Activated naive CD4-positive, alpha-beta T cell treated with anti-CD3 and anti-CD28 coated beads, Interleukin-2, amount 10 ng/mL, durations not matched to agents 7 days and 5 days (primary cell): ENCODE results near the gene MDM2.
"Not testable (repeated sequence)": the region's sequence is repeated elsewhere in the genome, so short reads cannot be mapped to it uniquely, and the experiment has no call there.

Experiments
- CTCF ChIA-PET: fragments of 350-600 bp; sonication (Branson Sonifier 250); formaldehyde crosslinking; loops from one replicate; lab custom pipeline; 2021; ENCODE audit warnings: antibody characterized with exemption; lab: Charles Lee
- DNase-seq: peaks from one replicate; pipeline ENCODE4 v3.0.0-alpha.2; 2020
- H3K27ac Mint-ChIP-seq: one replicate; pipeline ENCODE4 v1.8.0; 2021; ENCODE audit warnings: mild to moderate bottlenecking, moderate library complexity, mixed read lengths
- H3K27me3 Mint-ChIP-seq: one replicate; pipeline ENCODE4 v1.8.0; 2021; ENCODE audit warnings: mild to moderate bottlenecking, mixed read lengths
- H3K36me3 Mint-ChIP-seq: one replicate; pipeline ENCODE4 v1.8.0; 2021; ENCODE audit warnings: mixed read lengths
- H3K4me1 Mint-ChIP-seq: one replicate; pipeline ENCODE4 v1.8.0; 2021; ENCODE audit warnings: mixed read lengths
- H3K4me3 Mint-ChIP-seq: one replicate; pipeline ENCODE4 v1.8.0; 2021; ENCODE audit warnings: mild to moderate bottlenecking, moderate library complexity, mixed read lengths
- H3K9me3 Mint-ChIP-seq: one replicate; pipeline ENCODE4 v1.8.0; 2021; ENCODE audit warnings: mixed read lengths

Gene MDM2

DNA sequence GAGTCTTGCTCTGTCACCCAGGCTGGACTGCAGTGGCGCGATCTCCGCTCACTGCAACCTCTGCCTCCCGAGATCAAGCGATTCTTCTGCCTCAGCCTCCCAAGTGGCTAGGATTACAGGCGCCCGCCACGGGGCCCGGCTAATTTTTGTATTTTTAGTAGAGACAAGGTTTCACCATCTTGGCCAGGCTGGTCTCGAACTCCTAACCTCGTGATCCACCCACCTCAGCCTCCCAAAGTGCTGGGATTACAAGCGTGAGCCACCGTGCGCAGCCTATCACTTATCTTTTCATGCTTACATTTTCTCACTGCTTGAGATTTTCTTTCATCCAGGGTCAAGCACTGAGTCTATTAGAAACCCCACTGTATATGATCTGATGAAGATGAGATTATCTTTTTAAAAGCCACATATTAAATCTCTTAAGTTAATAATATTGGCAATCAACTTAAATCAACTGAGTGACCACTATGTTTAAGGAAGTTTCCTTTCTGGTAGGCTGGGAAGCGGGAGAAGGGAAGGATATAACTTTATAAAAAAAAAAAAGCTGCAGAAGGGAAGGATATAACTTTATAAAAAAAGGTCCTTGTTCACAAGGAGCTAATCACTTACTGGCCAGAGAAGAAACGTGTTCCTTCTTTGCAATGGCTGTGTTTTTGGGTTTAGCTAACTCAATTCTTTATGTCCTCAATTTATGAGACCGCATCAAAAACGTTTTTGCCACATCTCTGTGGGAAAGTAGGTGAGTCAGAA lies 1.3 kb upstream of the MDM2 start:
- H3K4me1 Mint-ChIP-seq: peaks cover 40% of the 10 kb centered on the region
- H3K27ac Mint-ChIP-seq: peak overlapping the region; percentile 100
- H3K9me3 Mint-ChIP-seq: no peaks in the 10 kb centered on the region
- no peak for DNase-seq
- CTCF ChIA-PET: interaction anchor here (1.8 kb wide), 1 partner anchor 11 kb away, joined by 4 read pairs; no protein-coding TSS in a partner anchor
- H3K36me3 Mint-ChIP-seq: peaks cover 30% of the 10 kb centered on the region
- no peaks in the 10 kb centered on the region for H3K27me3 Mint-ChIP-seq
- H3K4me3 Mint-ChIP-seq: peak overlapping the region; percentile 97

DNA sequence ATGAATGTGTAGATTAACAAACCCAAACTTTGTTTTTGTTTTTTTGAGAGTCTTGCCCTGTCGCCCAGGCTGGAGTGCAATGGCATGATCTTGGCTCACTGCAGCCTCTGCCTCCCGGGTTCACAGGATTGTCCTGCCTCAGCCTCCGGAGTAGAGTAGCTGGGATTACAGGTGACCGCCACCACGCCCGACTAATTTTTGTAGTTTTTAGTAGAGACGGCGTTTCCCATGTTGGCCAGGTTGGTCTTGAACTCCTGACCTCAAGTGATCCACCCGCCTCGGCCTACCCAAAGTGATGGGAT lies 752 bp upstream of the MDM2 start:
- Mint-ChIP-seq H3K27ac (peak overlapping the region; percentile 100), H3K4me3 (peak overlapping the region; percentile 97), H3K36me3 (peaks cover 31% of the 10 kb centered on the region), H3K4me1 (peaks cover 38% of the 10 kb centered on the region)
- H3K27me3 Mint-ChIP-seq, H3K9me3 Mint-ChIP-seq, DNase-seq: not testable (repeated sequence)
- CTCF ChIA-PET: interaction anchor here (0.9 to 1.8 kb wide), 6 partner anchors 9 to 473 kb away, joined by 3 to 8 read pairs (median 3); no protein-coding TSS in a partner anchor

DNA sequence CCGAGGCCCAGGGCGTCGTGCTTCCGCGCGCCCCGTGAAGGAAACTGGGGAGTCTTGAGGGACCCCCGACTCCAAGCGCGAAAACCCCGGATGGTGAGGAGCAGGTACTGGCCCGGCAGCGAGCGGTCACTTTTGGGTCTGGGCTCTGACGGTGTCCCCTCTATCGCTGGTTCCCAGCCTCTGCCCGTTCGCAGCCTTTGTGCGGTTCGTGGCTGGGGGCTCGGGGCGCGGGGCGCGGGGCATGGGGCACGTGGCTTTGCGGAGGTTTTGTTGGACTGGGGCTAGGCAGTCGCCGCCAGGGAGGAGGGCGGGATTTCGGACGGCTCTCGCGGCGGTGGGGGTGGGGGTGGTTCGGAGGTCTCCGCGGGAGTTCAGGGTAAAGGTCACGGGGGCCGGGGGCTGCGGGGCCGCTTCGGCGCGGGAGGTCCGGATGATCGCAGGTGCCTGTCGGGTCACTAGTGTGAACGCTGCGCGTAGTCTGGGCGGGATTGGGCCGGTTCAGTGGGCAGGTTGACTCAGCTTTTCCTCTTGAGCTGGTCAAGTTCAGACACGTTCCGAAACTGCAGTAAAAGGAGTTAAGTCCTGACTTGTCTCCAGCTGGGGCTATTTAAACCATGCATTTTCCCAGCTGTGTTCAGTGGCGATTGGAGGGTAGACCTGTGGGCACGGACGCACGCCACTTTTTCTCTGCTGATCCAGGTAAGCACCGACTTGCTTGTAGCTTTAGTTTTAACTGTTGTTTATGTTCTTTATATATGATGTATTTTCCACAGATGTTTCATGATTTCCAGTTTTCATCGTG lies 612 bp downstream of the MDM2 start:
- peaks cover 51% of the 10 kb centered on the region for H3K4me1 Mint-ChIP-seq
- CTCF ChIA-PET: interaction anchor here (0.8 to 1.8 kb wide), 10 partner anchors 8 to 366 kb away, joined by 3 to 8 read pairs (median 3); no protein-coding TSS in a partner anchor

DNA sequence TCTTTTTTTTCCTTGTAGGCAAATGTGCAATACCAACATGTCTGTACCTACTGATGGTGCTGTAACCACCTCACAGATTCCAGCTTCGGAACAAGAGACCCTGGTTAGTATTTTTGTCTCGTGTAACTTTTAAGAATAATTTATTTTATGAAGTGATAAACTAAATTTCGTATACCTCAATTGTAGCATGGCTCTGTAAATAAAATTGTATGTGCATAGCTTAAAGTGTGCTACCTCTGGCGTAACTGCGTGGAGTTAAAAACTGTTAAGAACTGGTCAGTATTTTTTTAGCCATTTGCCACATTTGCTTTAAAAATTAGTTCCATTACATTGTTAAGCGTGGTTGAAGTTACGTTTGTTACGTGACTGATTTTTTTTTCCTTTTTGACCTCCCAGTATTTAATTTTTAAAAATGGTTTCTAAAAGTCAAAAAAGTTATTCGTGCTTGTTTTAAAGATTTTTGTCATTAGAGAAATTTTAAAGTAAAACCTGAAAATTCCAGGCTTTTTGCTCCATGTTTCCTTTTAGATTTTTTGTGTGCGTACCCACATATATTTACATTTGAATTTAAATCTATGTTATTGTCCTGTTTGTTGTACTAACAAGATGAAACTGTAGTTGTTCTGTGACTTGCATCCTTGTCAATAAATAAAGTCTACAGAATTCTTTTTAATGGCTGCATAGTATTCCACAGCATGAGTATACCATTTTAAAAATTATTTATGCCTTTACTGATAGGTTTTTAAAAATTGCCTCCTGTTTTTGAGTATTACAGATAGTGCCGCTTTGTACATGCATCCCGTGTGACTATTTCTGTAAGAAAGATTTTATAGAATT lies 1.4 kb downstream of the MDM2 start:
- Mint-ChIP-seq H3K27ac (peak overlapping the region; percentile 100), H3K4me3 (peak overlapping the region; percentile 97), H3K4me1 (peaks cover 57% of the 10 kb centered on the region), H3K9me3 (no peaks in the 10 kb centered on the region), H3K36me3 (peaks cover 50% of the 10 kb centered on the region), H3K27me3 (no peaks in the 10 kb centered on the region)
- no peak for DNase-seq
- CTCF ChIA-PET: interaction anchor here (0.8 to 1.8 kb wide), 5 partner anchors 9 to 28 kb away, joined by 3 to 8 read pairs (median 4); no protein-coding TSS in a partner anchor

More for the DNA sequence above, 612 bp downstream of the MDM2 start:
- Mint-ChIP-seq H3K27me3 (no peaks in the 10 kb centered on the region), H3K36me3 (peaks cover 44% of the 10 kb centered on the region), H3K27ac (peak overlapping the region; percentile 100), H3K4me3 (peak overlapping the region; percentile 97), H3K9me3 (no peaks in the 10 kb centered on the region)
- peak; percentile 70 for DNase-seq

DNA sequence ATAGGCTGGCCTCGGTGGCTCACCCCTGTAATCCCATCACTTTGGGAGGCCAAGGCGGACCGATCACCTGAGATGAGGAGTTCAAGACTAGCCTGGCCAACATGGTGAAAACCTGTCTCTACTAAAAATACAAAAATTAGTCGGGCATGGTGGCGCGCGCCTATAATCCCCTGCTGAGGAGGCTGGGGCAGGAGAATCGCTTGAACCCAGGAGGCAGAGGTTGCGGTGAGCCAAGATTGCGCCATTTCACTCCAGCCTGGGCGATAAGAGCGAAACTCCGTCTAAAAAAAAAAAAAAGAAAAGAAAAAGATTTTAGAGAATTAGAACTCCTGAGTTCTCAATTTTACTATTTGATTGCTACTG lies 2.0 kb downstream of the MDM2 start:
- H3K4me3 Mint-ChIP-seq: peak overlapping the region; percentile 97
- H3K9me3 Mint-ChIP-seq: not testable (repeated sequence)
- peaks cover 63% of the 10 kb centered on the region for H3K4me1 Mint-ChIP-seq

DNA sequence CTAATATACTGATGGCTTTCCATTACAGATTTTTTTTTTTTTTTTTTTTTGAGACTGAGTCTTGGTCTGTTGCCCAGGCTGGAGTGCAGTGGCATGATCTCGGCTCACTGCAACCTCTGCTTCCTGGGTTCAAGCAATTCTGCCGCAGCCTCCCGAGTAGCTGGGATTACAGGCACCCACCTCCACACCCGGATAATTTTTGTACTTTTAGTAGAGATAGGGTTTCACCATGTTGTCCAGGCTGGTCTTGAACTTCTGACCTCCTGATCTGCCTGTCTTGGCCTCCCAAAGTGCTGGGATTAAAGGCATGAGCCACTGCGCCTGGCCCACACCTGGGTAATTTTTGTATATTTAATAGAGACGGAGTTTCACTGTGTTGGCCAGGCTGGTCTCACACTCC lies 3.6 kb downstream of the MDM2 start:
- not testable (repeated sequence) for H3K9me3 Mint-ChIP-seq, H3K27me3 Mint-ChIP-seq, H3K27ac Mint-ChIP-seq, DNase-seq
- Mint-ChIP-seq H3K4me1 (peaks cover 62% of the 10 kb centered on the region), H3K4me3 (peak overlapping the region; percentile 21), H3K36me3 (peaks cover 59% of the 10 kb centered on the region)
- CTCF ChIA-PET: interaction anchor here (0.6 to 1.0 kb wide), 3 partner anchors 9 to 347 kb away, joined by 3 read pairs; no protein-coding TSS in a partner anchor

More for the DNA sequence above, 2.0 kb downstream of the MDM2 start:
- Mint-ChIP-seq H3K36me3 (peaks cover 54% of the 10 kb centered on the region), H3K27ac (peak overlapping the region; percentile 100)
- DNase-seq, CTCF ChIA-PET, H3K27me3 Mint-ChIP-seq: not testable (repeated sequence)

DNA sequence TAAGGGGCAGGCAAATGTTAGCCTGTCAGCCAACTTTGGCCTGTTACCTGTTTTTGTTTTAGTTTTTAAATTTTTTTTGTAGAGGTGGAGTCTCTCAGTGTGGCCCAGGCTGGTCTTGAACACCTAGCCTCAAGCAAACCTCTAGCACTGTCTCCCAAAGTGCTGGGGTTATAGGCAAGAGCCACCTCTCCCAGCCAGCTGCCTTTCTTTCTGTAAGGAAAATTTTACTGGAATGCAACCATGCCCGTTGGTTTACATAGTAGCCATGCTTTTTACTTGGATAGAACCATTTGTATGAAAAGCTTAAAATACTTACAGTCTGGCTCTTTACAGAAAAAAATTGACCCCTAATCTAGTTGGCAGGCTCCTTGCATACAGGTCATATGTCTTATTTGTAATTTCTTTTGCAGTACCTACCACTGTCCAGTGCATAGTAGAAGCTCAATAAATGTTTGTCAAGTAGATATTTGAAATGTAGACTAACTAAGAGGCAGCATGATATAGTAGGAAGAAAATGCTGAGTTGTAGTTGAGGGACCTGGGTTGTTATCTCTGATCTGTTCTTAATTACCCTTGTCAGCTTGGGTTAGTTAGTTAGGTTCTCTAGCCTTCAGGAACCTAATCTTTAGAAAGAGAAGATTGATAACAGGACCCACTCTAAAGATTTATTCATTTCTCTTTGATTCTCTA lies 4.7 kb downstream of the MDM2 start:
- no peaks in the 10 kb centered on the region for H3K9me3 Mint-ChIP-seq
- H3K27ac Mint-ChIP-seq: peak overlapping the region; percentile 58
- H3K36me3 Mint-ChIP-seq: peaks cover 64% of the 10 kb centered on the region
- H3K4me3 Mint-ChIP-seq: peak overlapping the region; percentile 49
- CTCF ChIA-PET: interaction anchor here (0.6 to 6.5 kb wide), 4 partner anchors 9 to 21 kb away, joined by 3 to 33 read pairs (median 4); no protein-coding TSS in a partner anchor
- peaks cover 59% of the 10 kb centered on the region for H3K4me1 Mint-ChIP-seq
- no peak for DNase-seq
- H3K27me3 Mint-ChIP-seq: no peaks in the 10 kb centered on the region

DNA sequence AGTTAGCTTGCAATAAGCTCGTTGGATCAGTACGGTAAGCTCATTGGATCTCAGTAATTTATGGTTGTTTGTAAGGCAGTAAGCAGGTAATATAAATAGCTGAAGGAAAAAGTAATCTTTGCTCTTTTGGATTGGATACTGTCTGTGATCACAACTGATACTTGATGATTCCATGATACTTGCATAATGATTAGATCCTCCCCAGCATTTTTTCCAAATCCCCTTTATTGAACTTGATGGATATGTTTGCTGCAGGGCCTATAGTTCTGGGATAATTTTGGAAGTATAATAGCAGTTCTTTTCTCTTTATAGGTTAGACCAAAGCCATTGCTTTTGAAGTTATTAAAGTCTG lies 5.2 kb downstream of the MDM2 start:
- H3K9me3 Mint-ChIP-seq: no peaks in the 10 kb centered on the region
- no peak overlapping the region for H3K27ac Mint-ChIP-seq
- peaks cover 62% of the 10 kb centered on the region for H3K36me3 Mint-ChIP-seq
- DNase-seq: no peak
- no peaks in the 10 kb centered on the region for H3K27me3 Mint-ChIP-seq
- peaks cover 59% of the 10 kb centered on the region for H3K4me1 Mint-ChIP-seq
- CTCF ChIA-PET: interaction anchor here (1.3 to 6.5 kb wide), 2 partner anchors 18 to 21 kb away, joined by 4 to 33 read pairs; no protein-coding TSS in a partner anchor
- H3K4me3 Mint-ChIP-seq: peak overlapping the region; percentile 49

DNA sequence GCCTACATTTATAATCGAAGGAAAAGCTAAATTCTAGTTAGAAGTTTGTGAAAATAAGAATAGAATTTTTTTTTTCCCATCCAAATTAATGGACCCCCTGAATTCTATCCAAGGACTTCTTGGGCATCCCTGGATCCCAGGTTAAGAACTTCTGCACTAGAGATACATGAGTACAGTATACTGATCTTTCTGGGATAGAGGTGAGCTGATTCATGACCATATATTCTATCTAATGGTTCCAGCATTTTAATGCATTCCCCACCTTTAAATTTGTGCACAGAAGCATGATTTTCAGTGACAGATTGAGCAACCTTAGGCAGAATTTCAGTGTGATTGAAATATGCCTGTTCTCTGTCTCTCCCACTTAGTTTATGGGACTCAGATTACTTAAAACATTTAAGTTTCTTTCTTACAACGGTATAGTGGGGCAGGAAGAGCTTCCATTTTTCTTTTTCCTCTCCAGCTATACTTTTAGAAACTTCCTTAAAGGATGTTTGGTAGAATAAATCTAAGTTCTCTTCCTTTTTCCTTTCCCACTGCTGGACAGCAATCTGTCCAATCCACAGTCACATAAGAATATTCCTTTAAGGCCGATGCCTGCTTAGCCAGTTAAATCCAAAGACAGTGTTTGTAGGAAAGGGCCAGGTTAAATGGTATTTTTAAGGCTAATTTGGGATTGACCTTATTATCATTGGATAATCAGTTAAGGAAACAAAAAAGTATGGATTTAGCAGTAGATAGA lies 6.7 kb downstream of the MDM2 start:
- H3K27me3 Mint-ChIP-seq: no peaks in the 10 kb centered on the region
- peaks cover 59% of the 10 kb centered on the region for H3K4me1 Mint-ChIP-seq
- H3K9me3 Mint-ChIP-seq: no peaks in the 10 kb centered on the region
- H3K27ac Mint-ChIP-seq: no peak overlapping the region
- CTCF ChIA-PET: interaction anchor here (1.2 to 6.5 kb wide), 2 partner anchors 10 to 16 kb away, joined by 4 to 33 read pairs; no protein-coding TSS in a partner anchor
- no peak overlapping the region for H3K4me3 Mint-ChIP-seq
- no peak for DNase-seq
- peaks cover 59% of the 10 kb centered on the region for H3K36me3 Mint-ChIP-seq

DNA sequence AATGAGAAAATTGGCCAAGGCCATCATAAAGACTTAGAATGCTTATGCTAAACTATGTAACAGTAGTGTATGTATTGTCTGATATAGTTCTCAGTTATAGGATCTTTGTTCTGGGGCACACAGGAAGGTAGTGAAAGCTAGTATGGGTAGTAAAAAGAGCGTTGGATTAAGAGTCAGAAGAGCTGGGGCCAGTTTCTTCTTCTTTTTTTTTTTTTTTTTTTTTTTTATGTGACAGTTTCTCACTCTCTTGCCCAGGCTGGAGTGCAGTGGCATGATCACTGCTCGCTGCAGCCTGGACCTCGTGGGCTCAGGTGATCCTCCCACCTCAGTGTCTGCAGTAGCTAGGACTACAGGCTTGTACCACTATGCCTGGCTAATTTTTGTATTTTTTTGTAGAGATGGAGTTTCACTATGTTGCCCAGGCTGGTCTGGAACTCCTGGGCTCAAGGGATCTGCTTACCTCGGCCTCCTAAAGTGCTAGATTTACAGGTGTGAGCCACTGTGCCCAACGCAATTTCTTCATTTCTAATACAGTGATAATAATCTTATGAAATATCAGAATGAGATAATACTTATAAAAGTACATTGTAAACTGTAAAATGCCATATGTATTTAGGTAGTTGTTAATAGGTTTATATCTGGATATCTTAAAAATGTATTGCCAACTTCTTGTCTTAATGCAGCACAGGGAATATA lies 7.4 kb downstream of the MDM2 start:
- H3K9me3 Mint-ChIP-seq: no peaks in the 10 kb centered on the region
- peaks cover 60% of the 10 kb centered on the region for H3K36me3 Mint-ChIP-seq
- no peak overlapping the region for H3K27ac Mint-ChIP-seq
- no peak overlapping the region for H3K4me3 Mint-ChIP-seq
- no peaks in the 10 kb centered on the region for H3K27me3 Mint-ChIP-seq
- DNase-seq: no peak
- CTCF ChIA-PET: interaction anchor here (1.2 to 6.5 kb wide), 2 partner anchors 9 to 16 kb away, joined by 4 to 33 read pairs; no protein-coding TSS in a partner anchor
- peaks cover 62% of the 10 kb centered on the region for H3K4me1 Mint-ChIP-seq

DNA sequence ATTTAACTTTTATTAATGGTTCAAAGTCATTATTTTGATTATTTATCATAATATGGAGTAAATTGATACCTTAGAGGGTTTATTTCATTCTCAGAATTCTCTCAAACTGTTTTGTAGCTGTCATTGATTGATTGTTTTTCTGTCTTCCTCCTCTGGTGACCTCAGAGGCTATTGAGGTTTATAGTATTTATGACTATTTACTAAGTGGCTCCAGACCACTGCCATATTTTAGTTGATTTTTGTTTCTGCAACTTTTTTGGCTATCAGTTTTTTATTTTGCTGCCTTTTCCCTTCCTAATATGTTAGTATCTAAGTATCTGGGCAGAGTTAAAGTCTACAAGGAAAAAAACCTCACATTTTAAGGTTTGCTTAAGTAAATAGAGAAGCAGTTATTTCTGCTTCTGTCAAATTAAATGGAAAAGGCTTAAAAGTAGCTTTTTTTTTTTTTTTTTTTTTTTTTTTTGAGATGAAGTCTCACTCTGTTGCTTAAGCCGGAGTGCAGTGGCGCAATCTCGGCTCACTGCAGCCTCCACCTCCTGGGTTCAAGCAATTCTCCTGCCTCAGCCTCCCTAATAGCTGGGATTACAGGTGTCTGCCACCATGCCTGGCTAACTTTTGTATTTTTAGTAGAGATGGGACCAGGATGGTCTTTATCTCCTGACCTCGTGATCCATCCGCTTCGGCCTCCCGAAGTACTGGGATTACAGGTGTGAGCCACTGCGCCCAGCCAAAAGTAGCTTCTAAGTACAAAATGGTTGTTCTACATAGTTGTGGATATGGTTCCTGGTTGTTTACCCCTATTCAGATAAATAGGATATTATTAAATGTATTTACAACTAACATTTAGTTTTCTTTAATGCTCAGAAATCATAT lies 8.2 kb downstream of the MDM2 start:
- no peak for DNase-seq
- Mint-ChIP-seq H3K9me3 (no peaks in the 10 kb centered on the region), H3K27ac (peak overlapping the region; percentile 75), H3K4me1 (peaks cover 62% of the 10 kb centered on the region), H3K4me3 (no peak overlapping the region), H3K27me3 (no peaks in the 10 kb centered on the region), H3K36me3 (peaks cover 59% of the 10 kb centered on the region)
- CTCF ChIA-PET: interaction anchor here (1.3 to 6.5 kb wide), 2 partner anchors 8 to 15 kb away, joined by 3 to 33 read pairs; partner anchors contain the start of gene MDM2
